ENCODE data around the gene ANKK1.

The ANKK1 gene

GRCh38 chr11:113373306-113373705 lies 14.3 kb upstream of the ANKK1 start:
- TF ChIP-seq EZH2phosphoT487 (IDR thresholded peaks at IDR 0.05; ENCODE audit: borderline replicate concordance, low read length), result no peak
- TF ChIP-seq, protein P1, sequence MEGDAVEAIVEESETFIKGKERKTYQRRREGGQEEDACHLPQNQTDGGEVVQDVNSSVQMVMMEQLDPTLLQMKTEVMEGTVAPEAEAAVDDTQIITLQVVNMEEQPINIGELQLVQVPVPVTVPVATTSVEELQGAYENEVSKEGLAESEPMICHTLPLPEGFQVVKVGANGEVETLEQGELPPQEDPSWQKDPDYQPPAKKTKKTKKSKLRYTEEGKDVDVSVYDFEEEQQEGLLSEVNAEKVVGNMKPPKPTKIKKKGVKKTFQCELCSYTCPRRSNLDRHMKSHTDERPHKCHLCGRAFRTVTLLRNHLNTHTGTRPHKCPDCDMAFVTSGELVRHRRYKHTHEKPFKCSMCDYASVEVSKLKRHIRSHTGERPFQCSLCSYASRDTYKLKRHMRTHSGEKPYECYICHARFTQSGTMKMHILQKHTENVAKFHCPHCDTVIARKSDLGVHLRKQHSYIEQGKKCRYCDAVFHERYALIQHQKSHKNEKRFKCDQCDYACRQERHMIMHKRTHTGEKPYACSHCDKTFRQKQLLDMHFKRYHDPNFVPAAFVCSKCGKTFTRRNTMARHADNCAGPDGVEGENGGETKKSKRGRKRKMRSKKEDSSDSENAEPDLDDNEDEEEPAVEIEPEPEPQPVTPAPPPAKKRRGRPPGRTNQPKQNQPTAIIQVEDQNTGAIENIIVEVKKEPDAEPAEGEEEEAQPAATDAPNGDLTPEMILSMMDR (IDR thresholded peaks at IDR 0.05; ENCODE audit: low read depth, low read length, poor library complexity, severe bottlenecking), result no peak
- no peaks in the 10 kb centered on the region for H3K27me3 ChIP-seq (ENCODE audit: control insufficient read depth, low read length)
- no peaks in the 10 kb centered on the region for H3K4me1 ChIP-seq (ENCODE audit: control insufficient read depth, low read length)
- H3F3A ChIP-seq (ENCODE audit: control insufficient read depth, insufficient read depth), result no peaks in the 10 kb centered on the region
- no peaks in the 10 kb centered on the region for H4K20me1 ChIP-seq (ENCODE audit: control insufficient read depth, insufficient read depth, low read depth, low read length)
- no peak overlapping the region for H3K27ac ChIP-seq (ENCODE audit: low read depth, low read length)
- no peak overlapping the region for H3K4me2 ChIP-seq (ENCODE audit: low read length)
- no peaks in the 10 kb centered on the region for H3K9me2 ChIP-seq (replicated peaks; ENCODE audit: control insufficient read depth, low read length)
- H3K36me3 ChIP-seq (ENCODE audit: control insufficient read depth, low read length), result no peaks in the 10 kb centered on the region
- no peaks in the 10 kb centered on the region for H3K79me2 ChIP-seq (ENCODE audit: control insufficient read depth, low read length)
- H3K9me3 ChIP-seq (ENCODE audit: control insufficient read depth, insufficient read depth, low read length), result no peaks in the 10 kb centered on the region
- H3K4me3 ChIP-seq (ENCODE audit: low read length), result no peak overlapping the region

DNA sequence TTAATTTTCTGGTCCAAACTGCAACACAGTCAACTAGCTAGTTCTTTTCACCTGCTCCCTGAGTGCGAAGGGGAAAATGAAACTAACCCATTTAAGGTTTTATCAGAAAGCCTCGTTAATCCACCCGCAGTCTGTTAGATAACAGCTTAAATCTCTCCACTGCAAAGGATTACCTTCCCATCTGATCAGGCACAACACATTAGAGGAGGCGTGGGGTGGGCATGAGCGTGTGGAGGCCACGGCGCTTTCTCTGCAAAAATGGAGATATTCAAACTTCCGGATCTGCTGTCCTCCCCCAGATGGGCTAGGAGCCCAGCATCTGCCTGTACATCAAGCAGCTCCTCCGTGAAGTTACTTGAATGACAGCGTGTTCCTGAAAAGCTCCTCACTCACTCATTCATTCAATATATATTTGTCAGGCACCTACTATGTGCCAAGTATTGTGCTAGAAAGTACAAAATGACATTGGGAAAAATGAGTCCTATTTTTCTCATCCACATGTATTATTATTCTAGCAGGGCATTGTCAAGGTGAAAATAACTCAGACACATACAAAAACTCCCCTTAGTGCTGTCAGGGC lies 13.5 kb upstream of the ANKK1 start:
- H3K4me3 ChIP-seq (ENCODE audit: low read length), result no peak overlapping the region
- H3K9me3 ChIP-seq (ENCODE audit: control insufficient read depth, insufficient read depth, low read length), result no peaks in the 10 kb centered on the region
- no peaks in the 10 kb centered on the region for H4K20me1 ChIP-seq (ENCODE audit: control insufficient read depth, insufficient read depth, low read depth, low read length)
- TF ChIP-seq, protein P1 (IDR thresholded peaks at IDR 0.05; ENCODE audit: low read depth, low read length, poor library complexity, severe bottlenecking), result no peak
- TF ChIP-seq EZH2phosphoT487 (IDR thresholded peaks at IDR 0.05; ENCODE audit: borderline replicate concordance, low read length), result no peak
- no peaks in the 10 kb centered on the region for H3K4me1 ChIP-seq (ENCODE audit: control insufficient read depth, low read length)
- no peaks in the 10 kb centered on the region for H3K36me3 ChIP-seq (ENCODE audit: control insufficient read depth, low read length)
- no peaks in the 10 kb centered on the region for H3K27me3 ChIP-seq (ENCODE audit: control insufficient read depth, low read length)
- H3K4me2 ChIP-seq (ENCODE audit: low read length), result no peak overlapping the region
- H3K79me2 ChIP-seq (ENCODE audit: control insufficient read depth, low read length), result no peaks in the 10 kb centered on the region
- no peak overlapping the region for H3K27ac ChIP-seq (ENCODE audit: low read depth, low read length)
- no peaks in the 10 kb centered on the region for H3K9me2 ChIP-seq (replicated peaks; ENCODE audit: control insufficient read depth, low read length)
- H3F3A ChIP-seq (ENCODE audit: control insufficient read depth, insufficient read depth), result no peaks in the 10 kb centered on the region

GRCh38 chr11:113375402-113375801 lies 12.2 kb upstream of the ANKK1 start:
- Histone ChIP-seq H3K36me3 (ENCODE audit: control insufficient read depth, low read length) (no peaks in the 10 kb centered on the region), H3K9me3 (ENCODE audit: control insufficient read depth, insufficient read depth, low read length) (no peaks in the 10 kb centered on the region), H3K27me3 (ENCODE audit: control insufficient read depth, low read length) (no peaks in the 10 kb centered on the region), H3F3A (ENCODE audit: control insufficient read depth, insufficient read depth) (no peaks in the 10 kb centered on the region), H4K20me1 (ENCODE audit: control insufficient read depth, insufficient read depth, low read depth, low read length) (no peaks in the 10 kb centered on the region), H3K4me2 (ENCODE audit: low read length) (no peak overlapping the region), H3K27ac (ENCODE audit: low read depth, low read length) (no peak overlapping the region), H3K4me3 (ENCODE audit: low read length) (no peak overlapping the region), H3K9me2 (replicated peaks; ENCODE audit: control insufficient read depth, low read length) (no peaks in the 10 kb centered on the region), H3K79me2 (ENCODE audit: control insufficient read depth, low read length) (no peaks in the 10 kb centered on the region), H3K4me1 (ENCODE audit: control insufficient read depth, low read length) (no peaks in the 10 kb centered on the region)
- TF ChIP-seq, protein P1 (IDR thresholded peaks at IDR 0.05; ENCODE audit: low read depth, low read length, poor library complexity, severe bottlenecking), result no peak
- no peak for TF ChIP-seq EZH2phosphoT487 (IDR thresholded peaks at IDR 0.05; ENCODE audit: borderline replicate concordance, low read length)
